Activated naive CD8-positive, alpha-beta T cell (primary cell): ENCODE measurements around the gene FAM237A.

Source experiments
- H3K27ac Mint-ChIP-seq: one replicate; pipeline ENCODE4 v1.8.0; 2021; ENCODE audit warnings: mixed read lengths
- H3K27me3 Mint-ChIP-seq: one replicate; pipeline ENCODE4 v1.8.0; 2021; ENCODE audit warnings: mixed read lengths
- H3K36me3 Mint-ChIP-seq: one replicate; pipeline ENCODE4 v1.8.0; 2021; ENCODE audit warnings: mixed read lengths
- H3K4me1 Mint-ChIP-seq: one replicate; pipeline ENCODE4 v1.8.0; 2021; ENCODE audit warnings: low read depth, mixed read lengths
- H3K4me3 Mint-ChIP-seq: one replicate; pipeline ENCODE4 v1.8.0; 2021; ENCODE audit warnings: mild to moderate bottlenecking, mixed read lengths
- H3K9me3 Mint-ChIP-seq: one replicate; pipeline ENCODE4 v1.8.0; 2021; ENCODE audit warnings: low read depth, mixed read lengths

The FAM237A gene

GRCh38 chr2:206642075-206643025, at the start of gene FAM237A:
Gene FAM237A (plus strand): TSS chr2:206642487. CDS start chr2:206644237, 1,750 bp downstream.
- H3K4me1 Mint-ChIP-seq: no peaks in the 10 kb centered on the region
- no peak within 1 kb of the TSS for H3K4me3 Mint-ChIP-seq
- H3K36me3 Mint-ChIP-seq: no peaks in the 10 kb centered on the region
- H3K9me3 Mint-ChIP-seq: no peaks in the 10 kb centered on the region
- peaks cover 20% of the 10 kb centered on the region for H3K27me3 Mint-ChIP-seq
- no peak within 1 kb of the TSS for H3K27ac Mint-ChIP-seq

GRCh38 chr2:206597717-206598218, 44.5 kb upstream of the FAM237A start:
- H3K4me3 Mint-ChIP-seq: no peak overlapping the region
- no peaks in the 10 kb centered on the region for H3K4me1 Mint-ChIP-seq
- H3K27me3 Mint-ChIP-seq: no peaks in the 10 kb centered on the region
- H3K9me3 Mint-ChIP-seq: no peaks in the 10 kb centered on the region
- no peaks in the 10 kb centered on the region for H3K36me3 Mint-ChIP-seq
- H3K27ac Mint-ChIP-seq: no peak overlapping the region

GRCh38 chr2:206603243-206603642, 39.0 kb upstream of the FAM237A start:
- Mint-ChIP-seq H3K4me1 (no peaks in the 10 kb centered on the region), H3K4me3 (no peak overlapping the region), H3K9me3 (no peaks in the 10 kb centered on the region), H3K36me3 (no peaks in the 10 kb centered on the region), H3K27me3 (peaks cover 8% of the 10 kb centered on the region), H3K27ac (no peak overlapping the region)

- Mint-ChIP-seq H3K36me3 (no peaks in the 10 kb centered on the region), H3K4me1 (no peaks in the 10 kb centered on the region), H3K4me3 (no peak overlapping the region), H3K9me3 (no peaks in the 10 kb centered on the region), H3K27ac (no peak overlapping the region), H3K27me3 (peaks cover 2% of the 10 kb centered on the region)
Observed at GRCh38 chr2:206610451-206610850, 31.8 kb upstream of the FAM237A start.

- no peak overlapping the region for H3K4me3 Mint-ChIP-seq
- H3K27me3 Mint-ChIP-seq: no peaks in the 10 kb centered on the region
- H3K9me3 Mint-ChIP-seq: no peaks in the 10 kb centered on the region
- no peaks in the 10 kb centered on the region for H3K36me3 Mint-ChIP-seq
- no peak overlapping the region for H3K27ac Mint-ChIP-seq
- H3K4me1 Mint-ChIP-seq: no peaks in the 10 kb centered on the region
Observed at GRCh38 chr2:206611191-206611590, 31.1 kb upstream of the FAM237A start.

- no peak overlapping the region for H3K27ac Mint-ChIP-seq
- no peak overlapping the region for H3K4me3 Mint-ChIP-seq
- no peaks in the 10 kb centered on the region for H3K36me3 Mint-ChIP-seq
- H3K9me3 Mint-ChIP-seq: no peaks in the 10 kb centered on the region
- H3K27me3 Mint-ChIP-seq: no peaks in the 10 kb centered on the region
- no peaks in the 10 kb centered on the region for H3K4me1 Mint-ChIP-seq
Observed at GRCh38 chr2:206611736-206612135, 30.6 kb upstream of the FAM237A start.

GRCh38 chr2:206614811-206615210, 27.5 kb upstream of the FAM237A start:
- H3K4me1 Mint-ChIP-seq: no peaks in the 10 kb centered on the region

GRCh38 chr2:206615417-206616089, 26.7 kb upstream of the FAM237A start:
- Mint-ChIP-seq H3K9me3 (no peaks in the 10 kb centered on the region), H3K4me1 (no peaks in the 10 kb centered on the region), H3K27me3 (peaks cover 2% of the 10 kb centered on the region), H3K36me3 (no peaks in the 10 kb centered on the region), H3K27ac (no peak overlapping the region), H3K4me3 (no peak overlapping the region)

More at GRCh38 chr2:206614811-206615210, 27.5 kb upstream of the FAM237A start:
- Mint-ChIP-seq H3K27me3 (peaks cover 2% of the 10 kb centered on the region), H3K9me3 (no peaks in the 10 kb centered on the region), H3K4me3 (no peak overlapping the region), H3K36me3 (no peaks in the 10 kb centered on the region), H3K27ac (no peak overlapping the region)

GRCh38 chr2:206616151-206616550, 26.1 kb upstream of the FAM237A start:
- H3K27me3 Mint-ChIP-seq: peaks cover 2% of the 10 kb centered on the region
- H3K9me3 Mint-ChIP-seq: no peaks in the 10 kb centered on the region
- H3K27ac Mint-ChIP-seq: no peak overlapping the region
- no peak overlapping the region for H3K4me3 Mint-ChIP-seq
- no peaks in the 10 kb centered on the region for H3K4me1 Mint-ChIP-seq
- no peaks in the 10 kb centered on the region for H3K36me3 Mint-ChIP-seq

- Mint-ChIP-seq H3K4me1 (no peaks in the 10 kb centered on the region), H3K27ac (no peak overlapping the region), H3K4me3 (no peak overlapping the region), H3K27me3 (peaks cover 2% of the 10 kb centered on the region), H3K9me3 (no peaks in the 10 kb centered on the region), H3K36me3 (no peaks in the 10 kb centered on the region)
Observed at GRCh38 chr2:206619011-206619410, 23.3 kb upstream of the FAM237A start.

- H3K4me3 Mint-ChIP-seq: no peak overlapping the region
- peaks cover 14% of the 10 kb centered on the region for H3K27me3 Mint-ChIP-seq
- H3K27ac Mint-ChIP-seq: no peak overlapping the region
- no peaks in the 10 kb centered on the region for H3K4me1 Mint-ChIP-seq
- H3K36me3 Mint-ChIP-seq: no peaks in the 10 kb centered on the region
- H3K9me3 Mint-ChIP-seq: no peaks in the 10 kb centered on the region
Observed at GRCh38 chr2:206626108-206626507, 16.2 kb upstream of the FAM237A start.

GRCh38 chr2:206627632-206628031, 14.7 kb upstream of the FAM237A start:
- Mint-ChIP-seq H3K4me3 (no peak overlapping the region), H3K27me3 (peaks cover 14% of the 10 kb centered on the region), H3K36me3 (no peaks in the 10 kb centered on the region)

GRCh38 chr2:206631340-206631739, 10.9 kb upstream of the FAM237A start:
- peaks cover 7% of the 10 kb centered on the region for H3K27me3 Mint-ChIP-seq
- H3K36me3 Mint-ChIP-seq: no peaks in the 10 kb centered on the region
- H3K4me1 Mint-ChIP-seq: no peaks in the 10 kb centered on the region
- no peak overlapping the region for H3K27ac Mint-ChIP-seq
- H3K9me3 Mint-ChIP-seq: no peaks in the 10 kb centered on the region
- no peak overlapping the region for H3K4me3 Mint-ChIP-seq

More at GRCh38 chr2:206627632-206628031, 14.7 kb upstream of the FAM237A start:
- Mint-ChIP-seq H3K9me3 (no peaks in the 10 kb centered on the region), H3K27ac (no peak overlapping the region), H3K4me1 (no peaks in the 10 kb centered on the region)

GRCh38 chr2:206635015-206635414, 7.3 kb upstream of the FAM237A start:
- H3K27me3 Mint-ChIP-seq: peaks cover 2% of the 10 kb centered on the region
- no peaks in the 10 kb centered on the region for H3K4me1 Mint-ChIP-seq
- no peak overlapping the region for H3K4me3 Mint-ChIP-seq
- no peak overlapping the region for H3K27ac Mint-ChIP-seq
- no peaks in the 10 kb centered on the region for H3K9me3 Mint-ChIP-seq
- H3K36me3 Mint-ChIP-seq: no peaks in the 10 kb centered on the region

- Mint-ChIP-seq H3K4me3 (no peak overlapping the region), H3K4me1 (no peaks in the 10 kb centered on the region), H3K36me3 (no peaks in the 10 kb centered on the region), H3K9me3 (no peaks in the 10 kb centered on the region), H3K27me3 (peaks cover 13% of the 10 kb centered on the region), H3K27ac (no peak overlapping the region)
Observed at GRCh38 chr2:206639636-206640035, 2.7 kb upstream of the FAM237A start.
